Central memory CD8-positive, alpha-beta T cell (primary cell): ENCODE results near the gene RYR2.

Experiments
- ATAC-seq: fragments of 150-1000 bp; cut with Tn5 transposase; replicated peaks from 2 replicates; pipeline ENCODE4 v1.10.0; 2022; ENCODE audit warnings: mild to moderate bottlenecking, moderate FRiP score, moderate number of reproducible peaks; ENCODE audit not compliant: poor library complexity, severe bottlenecking; ENCODE audit errors: extremely low read depth
- DNase-seq, 2 donors: peaks; one replicate each; pipeline ENCODE4 v3.0.0; 2021; ENCODE audit warnings: low spot score in 2 of 2
- H3K27ac Mint-ChIP-seq: one replicate; pipeline ENCODE4 v1.8.0; 2022; ENCODE audit warnings: low read depth, mild to moderate bottlenecking, moderate library complexity, mixed read lengths
- H3K27me3 Mint-ChIP-seq: one replicate; pipeline ENCODE4 v1.8.0; 2022; ENCODE audit warnings: mixed read lengths
- H3K36me3 Mint-ChIP-seq: one replicate; pipeline ENCODE4 v1.8.0; 2022; ENCODE audit warnings: mild to moderate bottlenecking, moderate library complexity, mixed read lengths; ENCODE audit not compliant: insufficient read depth
- H3K4me1 Mint-ChIP-seq: one replicate; pipeline ENCODE4 v1.8.0; 2022; ENCODE audit warnings: mixed read lengths
- H3K4me3 Mint-ChIP-seq: one replicate; pipeline ENCODE4 v1.8.0; 2022; ENCODE audit warnings: mild to moderate bottlenecking, moderate library complexity, mixed read lengths
- H3K9me3 Mint-ChIP-seq: one replicate; pipeline ENCODE4 v1.8.0; 2022; ENCODE audit warnings: mixed read lengths

RYR2 gene

DNA sequence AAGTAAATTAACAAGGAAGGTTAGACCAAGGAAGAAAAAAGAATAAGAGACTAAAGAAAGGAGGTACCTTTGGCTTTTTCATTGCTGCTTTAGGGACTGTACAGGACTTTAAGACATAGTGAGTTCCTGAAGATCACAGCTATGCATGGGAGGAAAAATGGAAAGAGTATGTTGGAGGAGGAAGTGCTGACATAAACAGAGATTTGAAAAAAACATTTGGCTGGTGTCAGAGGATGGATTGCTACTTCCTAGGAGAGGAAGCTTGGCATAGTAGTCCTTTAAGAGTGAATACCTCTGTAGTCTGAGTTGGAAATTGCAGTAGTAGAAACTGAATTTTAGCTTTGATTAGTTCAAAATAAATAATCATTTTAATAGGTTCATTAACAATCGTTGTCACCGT lies 398.4 kb downstream of the RYR2 start:
- H3K36me3 Mint-ChIP-seq: peaks cover 3% of the 10 kb centered on the region
- H3K4me3 Mint-ChIP-seq: no peak overlapping the region
- no peaks in the 10 kb centered on the region for H3K9me3 Mint-ChIP-seq
- ATAC-seq (no peak), DNase-seq (no peak)
- peaks cover 11% of the 10 kb centered on the region for H3K4me1 Mint-ChIP-seq
- peaks cover 15% of the 10 kb centered on the region for H3K27me3 Mint-ChIP-seq
- no peak overlapping the region for H3K27ac Mint-ChIP-seq

GRCh38 chr1:237444120-237444790 lies 402.3 kb downstream of the RYR2 start:
- ATAC-seq: no peak
- Mint-ChIP-seq H3K9me3 (no peaks in the 10 kb centered on the region), H3K4me1 (peaks cover 11% of the 10 kb centered on the region), H3K27ac (no peak overlapping the region), H3K36me3 (no peaks in the 10 kb centered on the region), H3K4me3 (no peak overlapping the region), H3K27me3 (peaks cover 30% of the 10 kb centered on the region)
- DNase-seq: no peak

GRCh38 chr1:237448042-237448441 lies 406.1 kb downstream of the RYR2 start:
- H3K27ac Mint-ChIP-seq: no peak overlapping the region
- peaks cover 48% of the 10 kb centered on the region for H3K27me3 Mint-ChIP-seq
- peaks cover 11% of the 10 kb centered on the region for H3K4me1 Mint-ChIP-seq
- H3K9me3 Mint-ChIP-seq: no peaks in the 10 kb centered on the region
- DNase-seq (no peak), ATAC-seq (no peak)
- no peak overlapping the region for H3K4me3 Mint-ChIP-seq
- H3K36me3 Mint-ChIP-seq: no peaks in the 10 kb centered on the region

DNA sequence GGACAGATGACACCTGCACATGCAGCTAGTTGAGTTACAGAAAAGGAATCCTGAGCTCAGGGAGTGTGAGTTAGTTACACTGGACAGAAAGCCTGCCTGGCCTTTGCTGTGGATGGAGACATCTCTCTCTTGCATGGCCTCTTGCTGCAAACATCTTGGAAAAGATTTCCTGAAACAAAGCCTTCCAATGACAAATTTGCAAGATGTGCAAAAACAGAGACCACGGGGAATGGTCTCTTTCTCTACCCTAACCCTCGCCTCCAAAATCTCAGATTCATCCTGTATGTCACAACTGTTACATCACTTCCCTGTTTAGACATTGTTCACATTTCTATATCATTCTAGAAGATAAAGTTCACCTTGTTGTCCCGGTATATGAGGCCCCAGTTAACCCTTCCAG lies 415.6 kb downstream of the RYR2 start:
- H3K36me3 Mint-ChIP-seq: no peaks in the 10 kb centered on the region
- no peaks in the 10 kb centered on the region for H3K9me3 Mint-ChIP-seq
- no peaks in the 10 kb centered on the region for H3K27me3 Mint-ChIP-seq
- DNase-seq (no peak), ATAC-seq (no peak)
- H3K4me1 Mint-ChIP-seq: no peaks in the 10 kb centered on the region
- H3K27ac Mint-ChIP-seq: no peak overlapping the region
- no peak overlapping the region for H3K4me3 Mint-ChIP-seq

- DNase-seq: no peak
- H3K36me3 Mint-ChIP-seq: no peaks in the 10 kb centered on the region
- peaks cover 12% of the 10 kb centered on the region for H3K27me3 Mint-ChIP-seq
- no peak overlapping the region for H3K27ac Mint-ChIP-seq
- ATAC-seq: no peak
- no peak overlapping the region for H3K4me3 Mint-ChIP-seq
- no peaks in the 10 kb centered on the region for H3K9me3 Mint-ChIP-seq
- H3K4me1 Mint-ChIP-seq: peaks cover 6% of the 10 kb centered on the region
Observed at GRCh38 chr1:237467320-237467719, 425.3 kb downstream of the RYR2 start.

- Mint-ChIP-seq H3K4me3 (no peak overlapping the region), H3K27me3 (no peaks in the 10 kb centered on the region), H3K27ac (peak overlapping the region; percentile 5), H3K36me3 (no peaks in the 10 kb centered on the region), H3K9me3 (no peaks in the 10 kb centered on the region), H3K4me1 (peaks cover 6% of the 10 kb centered on the region)
- DNase-seq (no peak), ATAC-seq (no peak)
Observed at GRCh38 chr1:237470712-237471338, 428.8 kb downstream of the RYR2 start.

DNA sequence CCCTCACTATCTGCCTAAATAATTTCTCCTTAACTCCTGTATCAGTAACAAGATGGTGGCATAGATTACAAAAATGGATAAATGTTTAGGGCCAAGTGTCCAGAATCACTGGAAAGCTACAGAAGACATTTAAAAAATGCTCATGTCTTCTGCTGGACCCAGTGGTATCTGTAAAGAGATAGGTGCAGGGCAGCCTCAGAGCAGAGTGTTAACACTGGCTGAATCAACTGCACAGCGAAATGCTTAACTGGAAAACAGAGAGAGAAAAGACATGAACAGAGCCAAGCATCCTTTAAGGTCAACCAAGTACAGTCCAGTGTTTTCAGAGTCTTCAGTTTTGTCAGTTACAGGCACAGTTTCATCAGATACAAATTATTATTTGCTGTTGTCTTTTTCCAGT lies 429.4 kb downstream of the RYR2 start:
- H3K9me3 Mint-ChIP-seq: no peaks in the 10 kb centered on the region
- H3K27me3 Mint-ChIP-seq: no peaks in the 10 kb centered on the region
- H3K36me3 Mint-ChIP-seq: no peaks in the 10 kb centered on the region
- no peak overlapping the region for H3K27ac Mint-ChIP-seq
- DNase-seq (no peak), ATAC-seq (no peak)
- no peak overlapping the region for H3K4me3 Mint-ChIP-seq
- H3K4me1 Mint-ChIP-seq: peaks cover 6% of the 10 kb centered on the region

DNA sequence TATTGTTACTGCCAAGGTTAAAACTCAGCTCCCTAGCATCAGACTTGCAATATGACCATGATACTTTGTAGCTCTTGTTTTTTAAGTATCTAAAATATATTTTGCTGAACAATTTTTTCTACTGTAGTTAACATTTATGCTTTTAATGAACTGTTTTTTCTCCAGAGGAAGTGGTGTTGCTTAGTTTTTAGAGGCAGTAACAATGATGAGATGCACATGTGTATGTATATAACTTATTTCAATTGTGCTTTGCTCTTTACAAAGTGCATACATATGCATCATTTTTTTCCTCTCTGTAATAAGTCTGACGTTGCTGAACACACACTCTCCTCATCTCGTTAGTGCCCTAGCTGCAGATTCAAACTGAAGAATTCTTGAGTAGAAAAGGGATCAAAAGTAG lies 430.0 kb downstream of the RYR2 start:
- Mint-ChIP-seq H3K4me3 (no peak overlapping the region), H3K27ac (no peak overlapping the region), H3K36me3 (no peaks in the 10 kb centered on the region), H3K9me3 (no peaks in the 10 kb centered on the region), H3K27me3 (no peaks in the 10 kb centered on the region), H3K4me1 (peaks cover 6% of the 10 kb centered on the region)
- ATAC-seq (no peak), DNase-seq (no peak)

- no peaks in the 10 kb centered on the region for H3K36me3 Mint-ChIP-seq
- no peak overlapping the region for H3K27ac Mint-ChIP-seq
- no peak for ATAC-seq
- no peaks in the 10 kb centered on the region for H3K9me3 Mint-ChIP-seq
- no peaks in the 10 kb centered on the region for H3K27me3 Mint-ChIP-seq
- no peak for DNase-seq
- peaks cover 10% of the 10 kb centered on the region for H3K4me1 Mint-ChIP-seq
- no peak overlapping the region for H3K4me3 Mint-ChIP-seq
Observed at GRCh38 chr1:237473854-237474253, 431.9 kb downstream of the RYR2 start.

DNA sequence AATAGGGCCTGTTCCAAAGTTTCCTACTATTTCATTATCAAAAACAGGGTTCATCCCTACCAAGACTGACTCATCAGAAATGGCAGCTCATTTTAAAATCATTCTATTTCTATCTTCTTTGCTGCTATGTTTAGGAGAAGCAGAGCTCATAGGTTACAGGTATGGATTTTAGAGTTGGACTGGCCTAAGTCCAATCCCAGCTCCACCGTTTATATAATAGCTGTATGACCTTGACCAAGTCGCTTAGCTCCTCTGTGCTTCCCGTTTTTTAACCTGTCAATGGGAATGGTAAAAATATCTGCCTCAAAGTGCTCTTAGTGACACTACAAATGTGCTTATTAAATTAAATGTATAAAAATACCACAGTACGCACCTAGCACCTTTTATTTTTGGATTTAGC lies 436.1 kb downstream of the RYR2 start:
- ATAC-seq: no peak
- DNase-seq: no peak
- Mint-ChIP-seq H3K27me3 (peaks cover 9% of the 10 kb centered on the region), H3K4me3 (no peak overlapping the region), H3K9me3 (no peaks in the 10 kb centered on the region), H3K27ac (no peak overlapping the region), H3K4me1 (peaks cover 11% of the 10 kb centered on the region), H3K36me3 (no peaks in the 10 kb centered on the region)

DNA sequence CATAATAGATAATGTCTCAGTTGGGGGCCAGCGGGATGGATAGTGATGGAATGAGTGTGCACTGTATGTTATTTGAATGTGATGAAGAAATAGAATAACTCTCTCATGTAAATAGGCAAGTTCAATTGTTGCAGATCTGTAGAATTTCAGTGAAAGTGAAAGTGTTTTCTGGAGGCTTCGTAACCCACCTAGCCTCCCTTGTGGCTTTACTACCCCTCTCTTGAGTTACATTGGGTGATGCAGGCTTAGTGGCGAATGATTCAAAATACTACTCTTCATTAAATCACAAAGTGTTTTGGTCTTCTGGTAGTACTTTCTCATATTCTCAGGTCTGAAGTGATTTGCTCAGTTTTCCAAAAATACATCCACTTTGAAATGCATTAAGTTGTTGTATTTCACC lies 436.9 kb downstream of the RYR2 start:
- Mint-ChIP-seq H3K9me3 (no peaks in the 10 kb centered on the region), H3K27me3 (peaks cover 14% of the 10 kb centered on the region), H3K36me3 (no peaks in the 10 kb centered on the region), H3K4me3 (peak overlapping the region; percentile 23), H3K27ac (no peak overlapping the region), H3K4me1 (peaks cover 11% of the 10 kb centered on the region)
- DNase-seq (no peak), ATAC-seq (no peak)

GRCh38 chr1:237482777-237483176 lies 440.8 kb downstream of the RYR2 start:
- no peak overlapping the region for H3K4me3 Mint-ChIP-seq

DNA sequence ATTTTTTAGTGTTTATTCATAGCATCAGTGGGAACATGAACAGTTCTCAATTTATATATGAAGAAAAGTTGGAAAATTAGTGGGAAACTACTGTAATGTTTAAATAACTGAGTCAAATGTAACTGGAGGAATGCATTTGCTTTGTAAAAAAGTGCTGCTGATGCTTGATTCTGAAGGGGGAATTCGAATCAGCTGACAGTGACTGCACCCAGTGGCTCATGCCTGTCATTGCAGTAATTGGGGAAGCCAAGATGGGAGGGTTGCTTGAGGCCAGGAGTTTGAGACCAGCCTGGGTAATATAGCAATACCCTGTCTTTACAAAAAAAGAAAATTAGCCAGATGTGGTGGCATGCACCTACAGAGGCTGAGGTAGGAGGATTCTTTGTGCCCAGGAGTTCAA lies 450.4 kb downstream of the RYR2 start:
- DNase-seq (no peak), ATAC-seq (no peak)
- Mint-ChIP-seq H3K27ac (no peak overlapping the region), H3K9me3 (no peaks in the 10 kb centered on the region), H3K27me3 (peaks cover 10% of the 10 kb centered on the region), H3K36me3 (peaks cover 3% of the 10 kb centered on the region), H3K4me1 (peaks cover 6% of the 10 kb centered on the region), H3K4me3 (no peak overlapping the region)

More at GRCh38 chr1:237482777-237483176, 440.8 kb downstream of the RYR2 start:
- H3K27ac Mint-ChIP-seq: no peak overlapping the region
- no peaks in the 10 kb centered on the region for H3K36me3 Mint-ChIP-seq
- no peaks in the 10 kb centered on the region for H3K9me3 Mint-ChIP-seq
- H3K27me3 Mint-ChIP-seq: peaks cover 14% of the 10 kb centered on the region
- no peak for ATAC-seq
- DNase-seq: no peak
- peaks cover 11% of the 10 kb centered on the region for H3K4me1 Mint-ChIP-seq
